Testis (tissue), 3 donors: ENCODE results near the gene ERBB4. TPM values are rescaled to one million over a fixed set of nuclear protein-coding genes. Genes with fewer than 3 reads are reported as not detected.

Experiments
- DNase-seq: peaks from one replicate; pipeline ENCODE4 v3.0.0-alpha.2; 2019
- H3K27ac ChIP-seq, 2 donors: fragments of 200-600 bp; sonication (generic); one replicate each; pipeline ENCODE4 v1.5.1; 2019
- H3K27me3 ChIP-seq: fragments of 200-600 bp; sonication (generic); one replicate; pipeline ENCODE4 v1.5.1; 2019
- H3K36me3 ChIP-seq: fragments of 200-600 bp; sonication (generic); one replicate; pipeline ENCODE4 v1.5.1; 2017; ENCODE audit warnings: low read depth; ENCODE audit errors: missing control alignments
- H3K4me1 ChIP-seq: fragments of 200-600 bp; sonication (generic); one replicate; pipeline ENCODE4 v1.5.1; 2019
- H3K4me3 ChIP-seq, 2 donors: fragments of 200-600 bp; sonication (generic); one replicate each; pipeline ENCODE4 v1.5.1; 2017 to 2019
- H3K9me3 ChIP-seq: fragments of 200-600 bp; sonication (generic); one replicate; pipeline ENCODE4 v1.5.1; 2017
- CTCF ChIP-seq, 3 experiments: fragments of 450-650 bp in 2 of 3; fragments of 200-600 bp in 1 of 3; sonication (generic) in 1 of 3; IDR thresholded peaks; one replicate each; pipeline ENCODE4 v1.5.1; 2016 to 2019; ENCODE audit warnings: antibody characterized with exemption in 3 of 3, mild to moderate bottlenecking in 2 of 3, moderate library complexity in 1 of 3
- POLR2A ChIP-seq: fragments of 450-650 bp; IDR thresholded peaks from one replicate; pipeline ENCODE4 v1.6.1; 2017; ENCODE audit warnings: antibody characterized with exemption, mild to moderate bottlenecking, moderate library complexity
- WGBS, 2 donors: methylation state at CpG; one replicate each; pipeline ENCODE4 v1.1.5; 2018; 5-methylcytosine and 5-hydroxymethylcytosine counted together
- intact Hi-C: fragments of 100-400 bp; cut with DNase I; formaldehyde crosslinking; loops from one replicate; pipeline ENCODE4 v1.15.1; 2023; ENCODE audit warnings: low total_unique reads
- polyA plus RNA-seq: library from polyadenylated mRNA; stranded (reverse); fragments of 350-450 nt; fragmentation: Illumina TruSeq; extraction: RNeasy Lipid Tissue Mini Kit (QIAGEN cat#74804); gene quantifications from one replicate; pipeline ENCODE4 v1.2.3, GENCODE V29; 2014; ENCODE audit warnings: low read depth, low replicate concordance; ENCODE audit not compliant: insufficient read depth
- total RNA-seq, 2 donors: library from RNA; depleted of rRNA; stranded (reverse); fragments of >200 nt; gene quantifications; one replicate each; pipeline ENCODE4 v1.2.3, GENCODE V29; 2016

Gene ERBB4
- total and polyA plus RNA-seq, 3 donors from 2014 or later: 6.1 to 62.7 (median 47.7) TPM

DNA sequence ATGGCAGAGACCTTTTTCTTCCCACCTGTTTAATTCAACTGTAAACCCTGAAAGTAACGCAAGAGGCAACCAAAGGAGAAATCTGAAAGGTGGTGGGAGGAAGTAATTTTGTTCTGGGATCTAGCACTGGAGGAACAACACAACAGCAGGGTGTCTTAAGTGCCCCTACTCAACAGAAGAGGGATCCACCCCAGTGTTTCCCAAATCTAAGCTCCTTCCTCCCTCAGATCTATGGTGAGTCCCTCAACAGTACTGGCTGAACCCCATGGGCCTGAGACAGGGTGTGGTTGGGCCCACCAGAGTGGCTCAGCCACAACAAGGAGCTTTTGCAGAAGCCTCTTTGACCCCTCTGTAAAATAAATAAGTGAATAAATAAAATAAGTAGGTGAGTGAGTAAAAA lies 790.3 kb downstream of the ERBB4 start:
- Histone ChIP-seq H3K9me3 (no peaks in the 10 kb centered on the region), H3K36me3 (no peaks in the 10 kb centered on the region), H3K27ac (no peak overlapping the region), H3K4me3 (no peak overlapping the region), H3K27me3 (no peaks in the 10 kb centered on the region), H3K4me1 (peaks cover 4% of the 10 kb centered on the region)
- TF ChIP-seq CTCF (IDR thresholded peaks at IDR 0.05): no peak
- no peak for TF ChIP-seq POLR2A
- intact Hi-C loops: no loop called here
- WGBS, 2 donors: 96 to 97% methylated on average over 1 of the region's 1 CpG
- DNase-seq: no peak

- Histone ChIP-seq H3K9me3 (no peaks in the 10 kb centered on the region), H3K27me3 (no peaks in the 10 kb centered on the region), H3K4me3 (no peak overlapping the region), H3K4me1 (peaks cover 4% of the 10 kb centered on the region), H3K27ac (no peak overlapping the region), H3K36me3 (no peaks in the 10 kb centered on the region)
- 51 to 56% methylated on average over 4 of the region's 4 CpGs for WGBS, 2 donors
- intact Hi-C loops: no loop called here
- TF ChIP-seq POLR2A (no peak), CTCF (IDR thresholded peaks at IDR 0.05) (peak; percentile 66 to 82 (median 74))
- DNase-seq: peak; percentile 73
Measured at GRCh38 chr2:211745295-211746097, 793.1 kb downstream of the ERBB4 start.

DNA sequence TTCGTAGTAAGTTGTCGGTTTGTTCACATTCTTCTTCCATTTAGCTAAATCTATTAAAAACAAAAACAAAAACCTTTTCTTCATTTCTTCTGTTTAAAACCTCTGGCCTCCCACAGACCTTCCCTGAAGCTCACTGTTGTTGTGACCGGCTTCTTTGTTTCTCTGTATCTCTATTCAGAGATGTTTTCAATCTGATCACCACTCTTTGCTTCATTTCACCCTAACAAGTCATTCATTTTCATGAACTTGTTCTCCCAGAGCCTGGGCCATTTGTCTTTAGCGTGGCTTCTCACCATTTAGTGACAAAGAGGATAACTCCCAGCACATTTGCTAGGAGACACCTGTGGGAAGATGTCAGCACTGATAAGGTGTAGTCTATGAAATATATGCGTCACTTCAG lies 794.2 kb downstream of the ERBB4 start:
- peak overlapping the region; percentile 9 to 23 for H3K27ac ChIP-seq
- no peak overlapping the region for H3K4me3 ChIP-seq
- WGBS, 2 donors: 63 to 67% methylated on average over 5 of the region's 5 CpGs
- intact Hi-C loops: no loop called here
- no peaks in the 10 kb centered on the region for H3K36me3 ChIP-seq
- TF ChIP-seq CTCF (IDR thresholded peaks at IDR 0.05) (no peak), POLR2A (no peak)
- no peaks in the 10 kb centered on the region for H3K27me3 ChIP-seq
- no peak for DNase-seq
- H3K9me3 ChIP-seq: no peaks in the 10 kb centered on the region
- H3K4me1 ChIP-seq: peaks cover 4% of the 10 kb centered on the region

DNA sequence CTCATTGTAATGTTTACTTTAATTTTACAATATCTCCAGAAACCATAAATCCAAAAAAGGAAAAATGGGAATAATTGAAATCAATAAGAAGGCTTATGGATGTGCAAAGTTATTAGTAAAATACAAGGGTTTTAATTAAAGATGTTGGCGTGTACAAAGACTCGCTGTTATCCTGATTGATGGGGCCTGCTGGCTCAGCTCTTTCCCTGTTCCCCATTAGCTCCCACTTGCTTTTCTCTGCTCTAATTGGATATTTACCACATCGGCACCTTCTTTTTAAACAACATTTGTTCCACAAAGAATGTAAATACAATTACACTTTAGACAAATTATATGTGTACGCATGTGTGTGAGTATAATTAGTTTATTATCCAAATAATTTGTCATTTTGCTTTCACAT lies 796.6 kb downstream of the ERBB4 start:
- peaks cover 4% of the 10 kb centered on the region for H3K4me1 ChIP-seq
- no peak for DNase-seq
- no peaks in the 10 kb centered on the region for H3K9me3 ChIP-seq
- H3K27ac ChIP-seq: no peak overlapping the region
- WGBS, 2 donors: 85 to 86% methylated on average over 4 of the region's 4 CpGs
- TF ChIP-seq CTCF (IDR thresholded peaks at IDR 0.05): no peak
- no peak for TF ChIP-seq POLR2A
- intact Hi-C loops: no loop called here
- no peak overlapping the region for H3K4me3 ChIP-seq
- H3K27me3 ChIP-seq: no peaks in the 10 kb centered on the region
- no peaks in the 10 kb centered on the region for H3K36me3 ChIP-seq

GRCh38 chr2:211737282-211737681 lies 801.3 kb downstream of the ERBB4 start:
- intact Hi-C loops: no loop called here
- no peak for DNase-seq
- no peaks in the 10 kb centered on the region for H3K9me3 ChIP-seq
- 73 to 74% methylated on average over 3 of the region's 3 CpGs for WGBS, 2 donors
- TF ChIP-seq CTCF (IDR thresholded peaks at IDR 0.05): no peak
- TF ChIP-seq POLR2A: no peak
- no peaks in the 10 kb centered on the region for H3K4me1 ChIP-seq
- no peak overlapping the region for H3K27ac ChIP-seq
- no peaks in the 10 kb centered on the region for H3K36me3 ChIP-seq
- H3K4me3 ChIP-seq: no peak overlapping the region
- H3K27me3 ChIP-seq: no peaks in the 10 kb centered on the region
